GM23338 (cell line): Measurements from ENCODE around the gene KMT2E. TPM values are rescaled to one million over a fixed set of nuclear protein-coding genes. Genes with fewer than 3 reads are reported as not detected.

Experiments used
- ATAC-seq: fragments of 200-7000 bp; cut with Tn5 transposase; 3 replicates; pipeline ENCODE4 v1.9.1; 2020
- DNase-seq: peaks from one replicate; pipeline ENCODE4 v3.0.0-alpha.2; 2015; ENCODE audit warnings: low spot score
- H2AFZ ChIP-seq: fragments of 200-600 bp; sonication (generic); 2 replicates; pipeline ENCODE4 v1.8.0; 2016; ENCODE audit warnings: antibody characterized with exemption, mild to moderate bottlenecking, moderate library complexity
- H3F3A ChIP-seq: fragments of 200-600 bp; sonication (generic); replicated peaks from 2 replicates; pipeline ENCODE4 v1.8.0; 2017; ENCODE audit warnings: antibody characterized with exemption, mixed run types, low read depth
- H3K27ac ChIP-seq: fragments of 200-600 bp; sonication (generic); 2 replicates; pipeline ENCODE4 v1.6.1; 2016; ENCODE audit warnings: low read depth
- H3K27me3 ChIP-seq: fragments of 200-600 bp; sonication (generic); 2 replicates; pipeline ENCODE4 v1.8.0; 2016; ENCODE audit warnings: mild to moderate bottlenecking, mixed run types, moderate library complexity; ENCODE audit not compliant: insufficient read depth
- H3K36me3 ChIP-seq: fragments of 200-600 bp; sonication (generic); 2 replicates; pipeline ENCODE4 v1.8.0; 2016; ENCODE audit warnings: mild to moderate bottlenecking; ENCODE audit not compliant: insufficient read depth
- H3K4me1 ChIP-seq: fragments of 200-600 bp; sonication (generic); 2 replicates; pipeline ENCODE4 v1.8.0; 2016; ENCODE audit warnings: mild to moderate bottlenecking, moderate library complexity; ENCODE audit not compliant: insufficient read depth
- H3K4me2 ChIP-seq: fragments of 200-600 bp; sonication (generic); 2 replicates; pipeline ENCODE4 v1.7.1; 2017; ENCODE audit warnings: mixed run types
- H3K4me3 ChIP-seq: fragments of 200-600 bp; sonication (generic); 2 replicates; pipeline ENCODE4 v1.6.1; 2016; ENCODE audit warnings: mixed run types
- H3K79me2 ChIP-seq: fragments of 200-600 bp; sonication (generic); replicated peaks from 2 replicates; pipeline ENCODE4 v1.8.0; 2017; ENCODE audit warnings: mild to moderate bottlenecking; ENCODE audit not compliant: insufficient read depth
- H3K9me2 ChIP-seq: fragments of 200-600 bp; sonication (generic); 2 replicates; pipeline ENCODE4 v1.8.0; 2017; ENCODE audit not compliant: insufficient read depth
- H4K20me1 ChIP-seq: fragments of 200-600 bp; sonication (generic); replicated peaks from 2 replicates; pipeline ENCODE4 v1.8.0; 2017; ENCODE audit warnings: mild to moderate bottlenecking; ENCODE audit not compliant: insufficient read depth
- H3K27ac Mint-ChIP-seq: 2 replicates; pipeline ENCODE4 v1.8.0; 2020; ENCODE audit warnings: inconsistent platforms, mild to moderate bottlenecking, moderate library complexity, mixed read lengths
- H3K27me3 Mint-ChIP-seq: 3 replicates; pipeline ENCODE4 v1.8.0; 2022; ENCODE audit warnings: low read depth, mild to moderate bottlenecking, moderate library complexity, mixed read lengths, inconsistent platforms; ENCODE audit not compliant: insufficient read depth, poor library complexity
- H3K36me3 Mint-ChIP-seq: 3 replicates; pipeline ENCODE4 v1.8.0; 2021; ENCODE audit warnings: low read depth, mild to moderate bottlenecking, inconsistent platforms, moderate library complexity, mixed read lengths
- H3K4me1 Mint-ChIP-seq: 3 replicates; pipeline ENCODE4 v1.8.0; 2020; ENCODE audit warnings: mild to moderate bottlenecking, inconsistent platforms, mixed read lengths
- H3K4me3 Mint-ChIP-seq: 3 replicates; pipeline ENCODE4 v1.8.0; 2021; ENCODE audit warnings: moderate library complexity, mild to moderate bottlenecking, inconsistent platforms, mixed read lengths
- H3K9me3 Mint-ChIP-seq: 3 replicates; pipeline ENCODE4 v1.8.0; 2020; ENCODE audit warnings: moderate library complexity, mild to moderate bottlenecking, inconsistent platforms, mixed read lengths
- CREB1 ChIP-seq: fragments of 250-450 bp; sonication (Bioruptor Pico); IDR thresholded peaks from 2 replicates; pipeline ENCODE4 v1.5.0; 2020; ENCODE audit warnings: low read depth, mild to moderate bottlenecking, moderate library complexity
- EZH2 ChIP-seq: fragments of 200-600 bp; sonication (generic); IDR thresholded peaks from one replicate; pipeline ENCODE4 v1.8.0; 2017; ENCODE audit warnings: antibody characterized with exemption, mild to moderate bottlenecking, low read depth; ENCODE audit not compliant: unreplicated experiment
- JUNB ChIP-seq: IDR thresholded peaks from one replicate; pipeline ENCODE4 v1.6.1; 2016; ENCODE audit warnings: antibody characterized with exemption; ENCODE audit not compliant: unreplicated experiment
- NANOG ChIP-seq: IDR thresholded peaks from 2 replicates; pipeline ENCODE4 v1.6.1; 2016; ENCODE audit warnings: antibody characterized with exemption, borderline replicate concordance
- POLR2AphosphoS5 ChIP-seq: IDR thresholded peaks from 2 replicates; pipeline ENCODE4 v1.6.1; 2016; ENCODE audit warnings: antibody characterized with exemption, low read depth
- STAT1 ChIP-seq: IDR thresholded peaks from one replicate; pipeline ENCODE4 v1.6.1; 2016; ENCODE audit warnings: antibody characterized with exemption; ENCODE audit not compliant: unreplicated experiment
- polyA plus RNA-seq: library from polyadenylated mRNA; unstranded; fragments of >200 nt; fragmentation: Nextera tagmentation; extraction: Ambion mirVana; gene quantifications from 2 replicates; pipeline ENCODE4 v1.2.1, GENCODE V29; 2016
- total RNA-seq: library from RNA; depleted of rRNA; stranded (reverse); fragments of >200 nt; shearing (Covaris generic); gene quantifications from 2 replicates; pipeline ENCODE4 v1.2.3, GENCODE V29; 2014
- TF ChIP-seq, protein P1 (sequence below), 2 experiments: fragments of 200-600 bp in 1 of 2; sonication (generic) in 1 of 2; conservative IDR thresholded peaks; 2 replicates each; pipeline versions ENCODE4 v1.5.1 to v1.6.1; 2016 to 2017; ENCODE audit warnings: antibody characterized with exemption in 2 of 2, low read depth in 2 of 2, mild to moderate bottlenecking in 2 of 2, moderate library complexity in 1 of 2
- TF ChIP-seq, protein P2 (sequence below): IDR thresholded peaks from 2 replicates; pipeline ENCODE4 v1.6.1; 2016; ENCODE audit warnings: antibody characterized with exemption
- TF ChIP-seq, protein P3 (sequence below): IDR thresholded peaks from one replicate; pipeline ENCODE4 v1.6.1; 2018; ENCODE audit warnings: antibody characterized with exemption; ENCODE audit not compliant: unreplicated experiment

The KMT2E gene
- total and polyA plus RNA-seq, 2 experiments from 2014 or later, result 50.2 to 70.9 TPM

DNA sequence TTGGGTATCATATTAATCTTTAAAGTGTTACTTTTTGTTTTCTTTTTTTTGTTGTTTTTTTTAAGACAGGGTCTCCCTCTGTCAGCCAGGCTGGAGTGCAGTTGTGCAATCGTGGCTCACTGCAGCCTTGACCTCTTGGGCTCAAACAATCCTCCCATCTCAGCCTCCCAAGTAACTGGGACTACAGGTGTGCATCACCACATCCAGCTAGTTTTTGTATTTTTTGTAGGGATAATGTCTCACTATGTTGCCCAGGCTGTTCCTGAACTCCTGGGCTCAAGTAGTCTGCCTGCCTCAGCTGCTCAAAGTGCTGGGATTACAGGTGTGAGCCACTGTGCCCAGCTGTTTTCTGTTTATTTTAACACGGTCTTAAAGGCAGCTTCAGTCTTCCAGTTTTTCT, 23.3 kb downstream of the KMT2E start:
- H4K20me1 ChIP-seq, result peaks cover 63% of the 10 kb centered on the region
- no peak overlapping the region for H2AFZ ChIP-seq
- no peak for ATAC-seq
- Mint-ChIP-seq H3K27me3 (peaks cover 2% of the 10 kb centered on the region), H3K4me1 (peaks cover 7% of the 10 kb centered on the region; the same call in 1 of the 3 replicates), H3K27ac (no peak overlapping the region), H3K9me3 (no peaks in the 10 kb centered on the region), H3K36me3 (peaks cover 16% of the 10 kb centered on the region; the same call in 2 of the 3 replicates), H3K4me3 (no peak overlapping the region)
- H3F3A ChIP-seq, result 0 out of 2 replicates have a peak, but pooled peaks cover 3% of the 10 kb centered on the region
- H3K4me2 ChIP-seq, result no peak overlapping the region
- H3K36me3 ChIP-seq, result 0 out of 2 replicates have a peak, but pooled peaks cover 10% of the 10 kb centered on the region
- H3K4me3 ChIP-seq, result no peak overlapping the region
- no peaks in the 10 kb centered on the region for H3K9me2 ChIP-seq
- H3K4me1 ChIP-seq, result peaks cover 3% of the 10 kb centered on the region; the same call in 1 of the 2 replicates
- peaks cover 100% of the 10 kb centered on the region for H3K79me2 ChIP-seq
- H3K27ac ChIP-seq, result no peak overlapping the region
- H3K27me3 ChIP-seq, result no peaks in the 10 kb centered on the region
- TF ChIP-seq, protein P1, sequence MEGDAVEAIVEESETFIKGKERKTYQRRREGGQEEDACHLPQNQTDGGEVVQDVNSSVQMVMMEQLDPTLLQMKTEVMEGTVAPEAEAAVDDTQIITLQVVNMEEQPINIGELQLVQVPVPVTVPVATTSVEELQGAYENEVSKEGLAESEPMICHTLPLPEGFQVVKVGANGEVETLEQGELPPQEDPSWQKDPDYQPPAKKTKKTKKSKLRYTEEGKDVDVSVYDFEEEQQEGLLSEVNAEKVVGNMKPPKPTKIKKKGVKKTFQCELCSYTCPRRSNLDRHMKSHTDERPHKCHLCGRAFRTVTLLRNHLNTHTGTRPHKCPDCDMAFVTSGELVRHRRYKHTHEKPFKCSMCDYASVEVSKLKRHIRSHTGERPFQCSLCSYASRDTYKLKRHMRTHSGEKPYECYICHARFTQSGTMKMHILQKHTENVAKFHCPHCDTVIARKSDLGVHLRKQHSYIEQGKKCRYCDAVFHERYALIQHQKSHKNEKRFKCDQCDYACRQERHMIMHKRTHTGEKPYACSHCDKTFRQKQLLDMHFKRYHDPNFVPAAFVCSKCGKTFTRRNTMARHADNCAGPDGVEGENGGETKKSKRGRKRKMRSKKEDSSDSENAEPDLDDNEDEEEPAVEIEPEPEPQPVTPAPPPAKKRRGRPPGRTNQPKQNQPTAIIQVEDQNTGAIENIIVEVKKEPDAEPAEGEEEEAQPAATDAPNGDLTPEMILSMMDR (conservative IDR thresholded peaks at IDR 0.05; ENCODE audit: low read depth in 2 of 2), result no peak
- TF ChIP-seq EZH2, result no peak
- no peak for TF ChIP-seq STAT1
- TF ChIP-seq, protein P2, sequence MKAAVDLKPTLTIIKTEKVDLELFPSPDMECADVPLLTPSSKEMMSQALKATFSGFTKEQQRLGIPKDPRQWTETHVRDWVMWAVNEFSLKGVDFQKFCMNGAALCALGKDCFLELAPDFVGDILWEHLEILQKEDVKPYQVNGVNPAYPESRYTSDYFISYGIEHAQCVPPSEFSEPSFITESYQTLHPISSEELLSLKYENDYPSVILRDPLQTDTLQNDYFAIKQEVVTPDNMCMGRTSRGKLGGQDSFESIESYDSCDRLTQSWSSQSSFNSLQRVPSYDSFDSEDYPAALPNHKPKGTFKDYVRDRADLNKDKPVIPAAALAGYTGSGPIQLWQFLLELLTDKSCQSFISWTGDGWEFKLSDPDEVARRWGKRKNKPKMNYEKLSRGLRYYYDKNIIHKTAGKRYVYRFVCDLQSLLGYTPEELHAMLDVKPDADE, result no peak
- TF ChIP-seq, protein P3, sequence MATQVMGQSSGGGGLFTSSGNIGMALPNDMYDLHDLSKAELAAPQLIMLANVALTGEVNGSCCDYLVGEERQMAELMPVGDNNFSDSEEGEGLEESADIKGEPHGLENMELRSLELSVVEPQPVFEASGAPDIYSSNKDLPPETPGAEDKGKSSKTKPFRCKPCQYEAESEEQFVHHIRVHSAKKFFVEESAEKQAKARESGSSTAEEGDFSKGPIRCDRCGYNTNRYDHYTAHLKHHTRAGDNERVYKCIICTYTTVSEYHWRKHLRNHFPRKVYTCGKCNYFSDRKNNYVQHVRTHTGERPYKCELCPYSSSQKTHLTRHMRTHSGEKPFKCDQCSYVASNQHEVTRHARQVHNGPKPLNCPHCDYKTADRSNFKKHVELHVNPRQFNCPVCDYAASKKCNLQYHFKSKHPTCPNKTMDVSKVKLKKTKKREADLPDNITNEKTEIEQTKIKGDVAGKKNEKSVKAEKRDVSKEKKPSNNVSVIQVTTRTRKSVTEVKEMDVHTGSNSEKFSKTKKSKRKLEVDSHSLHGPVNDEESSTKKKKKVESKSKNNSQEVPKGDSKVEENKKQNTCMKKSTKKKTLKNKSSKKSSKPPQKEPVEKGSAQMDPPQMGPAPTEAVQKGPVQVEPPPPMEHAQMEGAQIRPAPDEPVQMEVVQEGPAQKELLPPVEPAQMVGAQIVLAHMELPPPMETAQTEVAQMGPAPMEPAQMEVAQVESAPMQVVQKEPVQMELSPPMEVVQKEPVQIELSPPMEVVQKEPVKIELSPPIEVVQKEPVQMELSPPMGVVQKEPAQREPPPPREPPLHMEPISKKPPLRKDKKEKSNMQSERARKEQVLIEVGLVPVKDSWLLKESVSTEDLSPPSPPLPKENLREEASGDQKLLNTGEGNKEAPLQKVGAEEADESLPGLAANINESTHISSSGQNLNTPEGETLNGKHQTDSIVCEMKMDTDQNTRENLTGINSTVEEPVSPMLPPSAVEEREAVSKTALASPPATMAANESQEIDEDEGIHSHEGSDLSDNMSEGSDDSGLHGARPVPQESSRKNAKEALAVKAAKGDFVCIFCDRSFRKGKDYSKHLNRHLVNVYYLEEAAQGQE, result no peak
- TF ChIP-seq NANOG, result no peak
- no peak for DNase-seq

DNA sequence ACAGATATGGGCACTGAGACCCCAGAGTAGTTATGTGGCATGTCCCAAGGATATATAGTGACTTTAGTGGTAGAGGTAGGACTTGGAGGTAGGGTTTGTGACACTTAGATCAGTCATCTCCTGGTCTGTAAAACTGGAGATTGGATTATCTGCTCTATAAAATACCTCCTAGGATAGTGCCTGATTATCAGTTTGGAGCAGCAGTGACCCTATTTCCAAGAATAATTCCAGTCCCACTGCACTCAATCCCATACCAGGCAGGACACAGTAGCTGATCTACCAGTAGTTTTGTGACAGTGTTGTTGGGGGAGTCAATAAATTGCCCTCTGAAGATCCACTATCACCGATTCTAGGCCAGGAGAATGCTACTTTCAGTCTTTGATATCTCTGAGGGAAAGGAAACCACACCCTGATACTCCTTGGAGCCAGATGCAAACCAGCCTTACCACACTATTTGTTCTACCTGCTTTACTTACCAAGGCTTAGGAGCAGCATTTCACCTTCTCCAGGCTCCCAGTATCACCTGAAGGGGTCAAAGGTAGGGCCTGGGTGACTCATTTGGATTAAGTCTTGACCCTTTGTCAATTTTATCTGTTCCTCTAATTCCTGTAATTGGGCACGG, 30.6 kb downstream of the KMT2E start:
- Mint-ChIP-seq H3K36me3 (peaks cover 33% of the 10 kb centered on the region; the same call in 2 of the 3 replicates), H3K4me1 (no peaks in the 10 kb centered on the region; the same call in 2 of the 3 replicates), H3K27me3 (no peaks in the 10 kb centered on the region), H3K27ac (no peak overlapping the region), H3K4me3 (no peak overlapping the region), H3K9me3 (no peaks in the 10 kb centered on the region)
- Histone ChIP-seq H3K36me3 (peaks cover 17% of the 10 kb centered on the region; the same call in 1 of the 2 replicates), H3F3A (no peaks in the 10 kb centered on the region), H3K79me2 (peaks cover 51% of the 10 kb centered on the region), H3K9me2 (no peaks in the 10 kb centered on the region), H3K4me3 (no peak overlapping the region), H3K4me2 (no peak overlapping the region), H2AFZ (no peak overlapping the region), H3K27me3 (no peaks in the 10 kb centered on the region), H3K27ac (no peak overlapping the region), H3K4me1 (peaks cover 3% of the 10 kb centered on the region; the same call in 1 of the 2 replicates), H4K20me1 (peaks cover 10% of the 10 kb centered on the region)
- no peak for DNase-seq
- ATAC-seq, result no peak
- TF ChIP-seq, protein P1 (conservative IDR thresholded peaks at IDR 0.05; ENCODE audit: low read depth in 2 of 2), result no peak
- no peak for TF ChIP-seq POLR2AphosphoS5
- no peak for TF ChIP-seq NANOG
- TF ChIP-seq CREB1 (CRISPR knock-in tag), result no peak
- TF ChIP-seq EZH2, result no peak
- TF ChIP-seq JUNB, result no peak
